Astrocyte (in vitro differentiated cells and primary cell): ENCODE results near the gene ZIK1. TPM values are rescaled to one million over a fixed set of nuclear protein-coding genes. Genes with fewer than 3 reads are reported as not detected.

ENCODE experiments used
- DNase-seq: peaks from one replicate; pipeline ENCODE4 v3.0.0-alpha.2; 2010; ENCODE audit warnings: low read depth
- FAIRE-seq: peaks from 2 replicates; lab custom pipeline; 2011; peaks lifted over from hg19 to GRCh38; lab: Jason Lieb, UNC
- H2AFZ ChIP-seq: 2 replicates; pipeline ENCODE4 v1.6.0; 2012; ENCODE audit warnings: low read depth, low read length, inconsistent platforms
- H3K27ac ChIP-seq: 2 replicates; pipeline ENCODE4 v1.5.1; 2011; ENCODE audit warnings: low read depth, low read length, inconsistent platforms
- H3K27me3 ChIP-seq: 2 replicates; pipeline ENCODE4 v1.6.0; 2011; ENCODE audit warnings: low read length, inconsistent platforms; ENCODE audit not compliant: insufficient read depth
- H3K36me3 ChIP-seq: 2 replicates; pipeline ENCODE4 v1.5.1; 2011; ENCODE audit warnings: low read length, inconsistent platforms; ENCODE audit not compliant: insufficient read depth
- H3K4me1 ChIP-seq: 2 replicates; pipeline ENCODE4 v1.5.1; 2011; ENCODE audit warnings: low read length, inconsistent platforms; ENCODE audit not compliant: insufficient read depth
- H3K4me2 ChIP-seq: 2 replicates; pipeline ENCODE4 v1.6.0; 2012; ENCODE audit warnings: low read length, inconsistent platforms
- H3K4me3 ChIP-seq: 2 replicates; pipeline ENCODE4 v1.5.1; 2011; ENCODE audit warnings: low read depth, mild to moderate bottlenecking, low read length, inconsistent platforms; ENCODE audit not compliant: insufficient read depth
- H3K79me2 ChIP-seq: 2 replicates; pipeline ENCODE4 v1.6.0; 2012; ENCODE audit warnings: mild to moderate bottlenecking, low read length, inconsistent platforms; ENCODE audit not compliant: insufficient read depth
- H3K9ac ChIP-seq: 2 replicates; pipeline ENCODE4 v1.6.0; 2012; ENCODE audit warnings: mild to moderate bottlenecking, low read length, inconsistent platforms
- H3K9me3 ChIP-seq: 2 replicates; pipeline ENCODE4 v1.5.1; 2012; ENCODE audit warnings: low read depth, mild to moderate bottlenecking, low read length, inconsistent platforms; ENCODE audit not compliant: insufficient read depth
- H4K20me1 ChIP-seq: 2 replicates; pipeline ENCODE4 v1.6.0; 2012; ENCODE audit warnings: low read length, inconsistent platforms; ENCODE audit not compliant: insufficient read depth
- H3K27ac Mint-ChIP-seq: one replicate; pipeline ENCODE4 v1.8.0; 2021; ENCODE audit warnings: mild to moderate bottlenecking, mixed read lengths; ENCODE audit not compliant: unreplicated experiment
- H3K27me3 Mint-ChIP-seq: one replicate; pipeline ENCODE4 v1.8.0; 2021; ENCODE audit warnings: low read depth, mixed read lengths; ENCODE audit not compliant: unreplicated experiment
- H3K36me3 Mint-ChIP-seq: one replicate; pipeline ENCODE4 v1.8.0; 2021; ENCODE audit warnings: low read depth, mixed read lengths; ENCODE audit not compliant: unreplicated experiment
- H3K4me1 Mint-ChIP-seq: one replicate; pipeline ENCODE4 v1.8.0; 2021; ENCODE audit warnings: low read depth, mixed read lengths; ENCODE audit not compliant: unreplicated experiment
- H3K4me3 Mint-ChIP-seq: one replicate; pipeline ENCODE4 v1.8.0; 2021; ENCODE audit warnings: mild to moderate bottlenecking, moderate library complexity, mixed read lengths; ENCODE audit not compliant: unreplicated experiment
- H3K9me3 Mint-ChIP-seq: one replicate; pipeline ENCODE4 v1.8.0; 2021; ENCODE audit warnings: mild to moderate bottlenecking, mixed read lengths; ENCODE audit not compliant: unreplicated experiment
- EZH2 ChIP-seq: IDR thresholded peaks from 2 replicates; pipeline ENCODE4 v1.6.1; 2012; ENCODE audit warnings: mild to moderate bottlenecking, low read length, inconsistent platforms; ENCODE audit not compliant: insufficient read depth
- total RNA-seq: library from RNA; stranded (reverse); gene quantifications from 2 replicates; pipeline ENCODE4 v1.2.1, GENCODE V29; 2021
- TF ChIP-seq, protein P1 (sequence below): IDR thresholded peaks from 2 replicates; pipeline ENCODE4 v1.5.1; 2011; ENCODE audit warnings: low read depth, mild to moderate bottlenecking, inconsistent platforms, low read length, moderate library complexity; ENCODE audit not compliant: insufficient read depth

The ZIK1 gene
- total RNA-seq, 1 donor from 2014 or later, result 8.9 TPM

DNA sequence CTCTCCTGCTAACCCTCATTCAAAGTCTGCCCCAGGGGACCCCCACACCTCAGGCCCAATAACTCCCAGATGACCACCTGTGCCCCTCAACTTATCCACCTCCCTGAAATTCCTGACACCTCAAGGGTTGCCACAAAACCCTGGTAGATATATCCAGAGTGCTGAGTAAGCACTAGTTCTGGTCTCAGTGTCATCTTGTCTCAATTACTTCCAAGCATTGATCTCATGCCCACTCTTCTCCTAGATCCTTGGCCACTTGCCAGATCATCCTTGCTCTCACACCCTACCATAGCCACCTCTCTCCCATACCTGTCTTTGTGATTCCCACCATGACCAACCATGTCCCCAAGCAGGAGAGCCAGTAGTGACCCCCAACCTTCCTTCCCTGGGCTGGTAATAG, 7.3 kb upstream of the ZIK1 start:
- Histone ChIP-seq H3K79me2 (peaks cover 28% of the 10 kb centered on the region), H3K4me1 (peaks cover 4% of the 10 kb centered on the region), H3K9me3 (peaks cover 60% of the 10 kb centered on the region), H3K9ac (no peak overlapping the region), H3K4me3 (no peak overlapping the region), H2AFZ (no peak overlapping the region), H3K27me3 (no peaks in the 10 kb centered on the region), H3K36me3 (peaks cover 32% of the 10 kb centered on the region), H3K27ac (no peak overlapping the region), H3K4me2 (no peak overlapping the region), H4K20me1 (no peaks in the 10 kb centered on the region)
- Mint-ChIP-seq H3K9me3 (peaks cover 60% of the 10 kb centered on the region), H3K27ac (no peak overlapping the region), H3K4me1 (peaks cover 4% of the 10 kb centered on the region), H3K4me3 (peak overlapping the region; percentile 91), H3K27me3 (no peaks in the 10 kb centered on the region), H3K36me3 (peaks cover 65% of the 10 kb centered on the region)
- TF ChIP-seq EZH2, result no peak
- TF ChIP-seq, protein P1, sequence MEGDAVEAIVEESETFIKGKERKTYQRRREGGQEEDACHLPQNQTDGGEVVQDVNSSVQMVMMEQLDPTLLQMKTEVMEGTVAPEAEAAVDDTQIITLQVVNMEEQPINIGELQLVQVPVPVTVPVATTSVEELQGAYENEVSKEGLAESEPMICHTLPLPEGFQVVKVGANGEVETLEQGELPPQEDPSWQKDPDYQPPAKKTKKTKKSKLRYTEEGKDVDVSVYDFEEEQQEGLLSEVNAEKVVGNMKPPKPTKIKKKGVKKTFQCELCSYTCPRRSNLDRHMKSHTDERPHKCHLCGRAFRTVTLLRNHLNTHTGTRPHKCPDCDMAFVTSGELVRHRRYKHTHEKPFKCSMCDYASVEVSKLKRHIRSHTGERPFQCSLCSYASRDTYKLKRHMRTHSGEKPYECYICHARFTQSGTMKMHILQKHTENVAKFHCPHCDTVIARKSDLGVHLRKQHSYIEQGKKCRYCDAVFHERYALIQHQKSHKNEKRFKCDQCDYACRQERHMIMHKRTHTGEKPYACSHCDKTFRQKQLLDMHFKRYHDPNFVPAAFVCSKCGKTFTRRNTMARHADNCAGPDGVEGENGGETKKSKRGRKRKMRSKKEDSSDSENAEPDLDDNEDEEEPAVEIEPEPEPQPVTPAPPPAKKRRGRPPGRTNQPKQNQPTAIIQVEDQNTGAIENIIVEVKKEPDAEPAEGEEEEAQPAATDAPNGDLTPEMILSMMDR, result no peak
- FAIRE-seq (no peak), DNase-seq (no peak)

DNA sequence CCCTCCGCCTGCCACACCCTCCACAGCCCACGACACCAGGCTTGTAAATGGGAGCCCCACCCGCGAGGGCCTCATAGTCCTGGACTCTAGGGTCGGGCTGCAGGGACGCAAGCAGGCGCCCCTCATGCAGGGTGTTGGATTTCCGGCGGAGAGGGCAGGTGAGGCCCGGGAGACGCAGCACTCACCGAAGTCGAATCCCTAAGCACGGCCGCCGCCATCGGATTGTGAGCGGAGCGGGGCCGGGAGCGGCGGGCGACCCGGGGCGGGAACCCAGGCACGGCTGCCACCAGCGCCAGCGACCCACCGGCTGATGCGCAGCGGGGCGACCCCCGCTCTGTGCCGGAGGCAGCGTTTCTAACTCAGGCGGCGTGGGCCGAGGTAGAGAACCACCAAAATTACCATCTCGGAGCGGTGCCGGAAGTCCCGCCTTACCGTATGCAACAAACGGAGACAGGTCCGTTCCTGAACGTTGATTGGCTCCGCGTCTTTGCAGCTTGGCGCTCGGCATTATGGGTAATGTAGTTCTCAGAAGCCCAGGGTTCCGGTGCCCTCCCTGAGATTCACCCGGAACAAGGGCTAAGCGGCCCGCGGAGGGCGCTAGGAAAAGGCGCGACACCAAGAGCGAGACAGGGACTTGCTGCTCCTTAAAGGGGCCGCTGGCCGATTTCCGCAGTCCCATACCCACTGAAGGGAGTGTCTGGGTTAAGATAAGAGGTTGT, 5.3 kb upstream of the ZIK1 start, which contains the start of gene ZNF416:
TSS of gene ZNF416 (minus strand) at position 425 of the 719 bp plus-strand sequence. CDS start at position 218, 207 bp downstream.
- H3K4me3 ChIP-seq, result peak within 1 kb of the TSS; percentile 82
- H4K20me1 ChIP-seq, result no peaks in the 10 kb centered on the region
- H2AFZ ChIP-seq, result peak within 1 kb of the TSS; percentile 92
- peak within 1 kb of the TSS; percentile 84 for H3K9ac ChIP-seq
- H3K27ac ChIP-seq, result no peak within 1 kb of the TSS
- peak; percentile 96 for DNase-seq
- H3K9me3 ChIP-seq, result peaks cover 58% of the 10 kb centered on the region
- H3K4me1 ChIP-seq, result peaks cover 9% of the 10 kb centered on the region
- Mint-ChIP-seq H3K9me3 (peaks cover 50% of the 10 kb centered on the region), H3K4me3 (peak within 1 kb of the TSS; percentile 91), H3K27ac (peak within 1 kb of the TSS; percentile 72), H3K36me3 (peaks cover 48% of the 10 kb centered on the region), H3K27me3 (no peaks in the 10 kb centered on the region), H3K4me1 (peaks cover 4% of the 10 kb centered on the region)
- no peaks in the 10 kb centered on the region for H3K27me3 ChIP-seq
- no peak for TF ChIP-seq EZH2
- TF ChIP-seq, protein P1, result no peak
- H3K36me3 ChIP-seq, result peaks cover 17% of the 10 kb centered on the region
- peak within 1 kb of the TSS; percentile 91 for H3K4me2 ChIP-seq
- FAIRE-seq, result peak; percentile 81
- H3K79me2 ChIP-seq, result peaks cover 28% of the 10 kb centered on the region

DNA sequence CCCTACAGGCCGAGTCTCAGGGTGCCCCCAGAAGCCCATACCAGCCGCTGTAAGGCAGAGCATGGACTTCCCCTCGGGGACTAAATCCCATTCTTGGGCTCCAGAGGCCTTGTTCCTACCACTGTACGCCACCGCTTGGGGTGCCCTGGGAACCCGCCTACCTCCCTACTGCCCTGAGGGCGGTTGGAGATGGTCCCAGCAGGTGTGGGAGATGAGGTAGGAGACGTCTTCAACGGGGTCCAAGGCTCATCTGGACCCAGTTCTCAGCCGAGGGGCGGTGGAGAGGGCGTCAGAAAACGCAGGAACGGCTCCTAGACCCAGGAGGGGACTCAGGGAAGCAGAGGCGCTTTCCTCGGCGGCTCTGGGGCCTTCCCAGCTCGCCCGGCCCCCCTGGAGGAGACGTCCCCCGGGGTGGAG, 833 bp upstream of the ZIK1 start:
- no peaks in the 10 kb centered on the region for H3K36me3 ChIP-seq
- H3K27ac ChIP-seq, result no peak overlapping the region
- Mint-ChIP-seq H3K27ac (no peak overlapping the region), H3K36me3 (peaks cover 33% of the 10 kb centered on the region), H3K4me1 (peaks cover 9% of the 10 kb centered on the region), H3K27me3 (no peaks in the 10 kb centered on the region), H3K4me3 (peak overlapping the region; percentile 91), H3K9me3 (peaks cover 30% of the 10 kb centered on the region)
- H3K27me3 ChIP-seq, result no peaks in the 10 kb centered on the region
- peaks cover 36% of the 10 kb centered on the region for H3K9me3 ChIP-seq
- FAIRE-seq (no peak), DNase-seq (no peak)
- H2AFZ ChIP-seq, result peak overlapping the region; percentile 100
- no peak for TF ChIP-seq EZH2
- TF ChIP-seq, protein P1, result no peak
- H3K4me1 ChIP-seq, result peaks cover 7% of the 10 kb centered on the region
- H4K20me1 ChIP-seq, result no peaks in the 10 kb centered on the region
- H3K4me2 ChIP-seq, result peak overlapping the region; percentile 89
- peak overlapping the region; percentile 73 for H3K4me3 ChIP-seq
- no peak overlapping the region for H3K9ac ChIP-seq
- H3K79me2 ChIP-seq, result peaks cover 17% of the 10 kb centered on the region
